Activated naive CD4-positive, alpha-beta T cell treated with anti-CD3 and anti-CD28 coated beads, Interleukin-2, amount 10 ng/mL, durations not matched to agents 7 days and 5 days (primary cell): ENCODE results near the gene SLC13A2.
"Not testable (repeated sequence)": the region's sequence is repeated elsewhere in the genome, so short reads cannot be mapped to it uniquely, and the experiment has no call there.

ENCODE experiments used
- CTCF ChIA-PET: fragments of 350-600 bp; sonication (Branson Sonifier 250); formaldehyde crosslinking; loops from one replicate; lab custom pipeline; 2021; ENCODE audit warnings: antibody characterized with exemption; lab: Charles Lee
- DNase-seq: peaks from one replicate; pipeline ENCODE4 v3.0.0-alpha.2; 2020
- H3K27ac Mint-ChIP-seq: one replicate; pipeline ENCODE4 v1.8.0; 2021; ENCODE audit warnings: mild to moderate bottlenecking, moderate library complexity, mixed read lengths
- H3K27me3 Mint-ChIP-seq: one replicate; pipeline ENCODE4 v1.8.0; 2021; ENCODE audit warnings: mild to moderate bottlenecking, mixed read lengths
- H3K36me3 Mint-ChIP-seq: one replicate; pipeline ENCODE4 v1.8.0; 2021; ENCODE audit warnings: mixed read lengths
- H3K4me1 Mint-ChIP-seq: one replicate; pipeline ENCODE4 v1.8.0; 2021; ENCODE audit warnings: mixed read lengths
- H3K4me3 Mint-ChIP-seq: one replicate; pipeline ENCODE4 v1.8.0; 2021; ENCODE audit warnings: mild to moderate bottlenecking, moderate library complexity, mixed read lengths
- H3K9me3 Mint-ChIP-seq: one replicate; pipeline ENCODE4 v1.8.0; 2021; ENCODE audit warnings: mixed read lengths

The SLC13A2 gene

GRCh38 chr17:28466521-28467048, 6.9 kb upstream of the SLC13A2 start:
- H3K9me3 Mint-ChIP-seq = no peaks in the 10 kb centered on the region
- peaks cover 23% of the 10 kb centered on the region for H3K4me1 Mint-ChIP-seq
- no peaks in the 10 kb centered on the region for H3K36me3 Mint-ChIP-seq
- H3K27me3 Mint-ChIP-seq = peaks cover 15% of the 10 kb centered on the region
- H3K4me3 Mint-ChIP-seq = no peak overlapping the region
- CTCF ChIA-PET = no interaction called here
- no peak overlapping the region for H3K27ac Mint-ChIP-seq
- no peak for DNase-seq

- Mint-ChIP-seq H3K27ac (no peak overlapping the region), H3K27me3 (peaks cover 15% of the 10 kb centered on the region), H3K9me3 (no peaks in the 10 kb centered on the region), H3K4me1 (peaks cover 23% of the 10 kb centered on the region), H3K36me3 (no peaks in the 10 kb centered on the region), H3K4me3 (no peak overlapping the region)
- no peak for DNase-seq
- CTCF ChIA-PET = no interaction called here
Observed at GRCh38 chr17:28467456-28468025, 5.9 kb upstream of the SLC13A2 start.

GRCh38 chr17:28468033-28468735, 5.3 kb upstream of the SLC13A2 start:
- H3K27ac Mint-ChIP-seq, DNase-seq, H3K9me3 Mint-ChIP-seq, CTCF ChIA-PET, H3K4me3 Mint-ChIP-seq, H3K36me3 Mint-ChIP-seq: not testable (repeated sequence)
- Mint-ChIP-seq H3K27me3 (peaks cover 15% of the 10 kb centered on the region), H3K4me1 (peaks cover 23% of the 10 kb centered on the region)

GRCh38 chr17:28468781-28469180, 4.7 kb upstream of the SLC13A2 start:
- peaks cover 15% of the 10 kb centered on the region for H3K27me3 Mint-ChIP-seq
- peaks cover 23% of the 10 kb centered on the region for H3K4me1 Mint-ChIP-seq
- no peaks in the 10 kb centered on the region for H3K36me3 Mint-ChIP-seq
- H3K9me3 Mint-ChIP-seq = no peaks in the 10 kb centered on the region
- H3K27ac Mint-ChIP-seq = no peak overlapping the region
- no peak overlapping the region for H3K4me3 Mint-ChIP-seq
- DNase-seq = no peak
- CTCF ChIA-PET = no interaction called here

- Mint-ChIP-seq H3K27ac (no peak overlapping the region), H3K4me1 (peaks cover 26% of the 10 kb centered on the region), H3K9me3 (no peaks in the 10 kb centered on the region), H3K27me3 (peaks cover 15% of the 10 kb centered on the region), H3K36me3 (no peaks in the 10 kb centered on the region), H3K4me3 (no peak overlapping the region)
- no peak for DNase-seq
- CTCF ChIA-PET = no interaction called here
Observed at GRCh38 chr17:28469376-28469775, 4.1 kb upstream of the SLC13A2 start.

- peaks cover 14% of the 10 kb centered on the region for H3K27me3 Mint-ChIP-seq
- H3K4me3 Mint-ChIP-seq = no peak overlapping the region
- H3K27ac Mint-ChIP-seq = no peak overlapping the region
- H3K4me1 Mint-ChIP-seq = peaks cover 29% of the 10 kb centered on the region
- no peak for DNase-seq
- no peaks in the 10 kb centered on the region for H3K36me3 Mint-ChIP-seq
- CTCF ChIA-PET = no interaction called here
- H3K9me3 Mint-ChIP-seq = no peaks in the 10 kb centered on the region
Observed at GRCh38 chr17:28470266-28470913, 3.1 kb upstream of the SLC13A2 start.

- CTCF ChIA-PET = no interaction called here
- no peak for DNase-seq
- H3K36me3 Mint-ChIP-seq = no peaks in the 10 kb centered on the region
- no peak overlapping the region for H3K27ac Mint-ChIP-seq
- H3K27me3 Mint-ChIP-seq = peaks cover 8% of the 10 kb centered on the region
- H3K4me3 Mint-ChIP-seq = no peak overlapping the region
- H3K9me3 Mint-ChIP-seq = no peaks in the 10 kb centered on the region
- peaks cover 34% of the 10 kb centered on the region for H3K4me1 Mint-ChIP-seq
Observed at GRCh38 chr17:28470914-28471366, 2.5 kb upstream of the SLC13A2 start.

GRCh38 chr17:28471531-28472342, 1.7 kb upstream of the SLC13A2 start:
- no peak for DNase-seq
- CTCF ChIA-PET = no interaction called here
- peaks cover under 1% of the 10 kb centered on the region for H3K27me3 Mint-ChIP-seq
- H3K9me3 Mint-ChIP-seq = no peaks in the 10 kb centered on the region
- H3K36me3 Mint-ChIP-seq = no peaks in the 10 kb centered on the region
- H3K4me1 Mint-ChIP-seq = peaks cover 41% of the 10 kb centered on the region
- no peak overlapping the region for H3K27ac Mint-ChIP-seq
- H3K4me3 Mint-ChIP-seq = no peak overlapping the region

- H3K9me3 Mint-ChIP-seq = no peaks in the 10 kb centered on the region
- CTCF ChIA-PET = interaction anchor here (0.9 kb wide), 1 partner anchor 13 kb away, joined by 3 read pairs; no protein-coding TSS in a partner anchor
- H3K4me3 Mint-ChIP-seq = no peak overlapping the region
- H3K4me1 Mint-ChIP-seq = peaks cover 32% of the 10 kb centered on the region
- H3K27me3 Mint-ChIP-seq = no peaks in the 10 kb centered on the region
- H3K36me3 Mint-ChIP-seq = no peaks in the 10 kb centered on the region
- DNase-seq = no peak
- H3K27ac Mint-ChIP-seq = no peak overlapping the region
Observed at GRCh38 chr17:28472871-28473497, 460 bp upstream of the SLC13A2 start.

- CTCF ChIA-PET = no interaction called here
- no peak for DNase-seq
- Mint-ChIP-seq H3K27ac (no peak overlapping the region), H3K4me1 (peaks cover 23% of the 10 kb centered on the region), H3K36me3 (no peaks in the 10 kb centered on the region), H3K9me3 (no peaks in the 10 kb centered on the region), H3K27me3 (no peaks in the 10 kb centered on the region), H3K4me3 (no peak overlapping the region)
Observed at GRCh38 chr17:28474111-28474531, 677 bp downstream of the SLC13A2 start.

- no peaks in the 10 kb centered on the region for H3K27me3 Mint-ChIP-seq
- H3K36me3 Mint-ChIP-seq = no peaks in the 10 kb centered on the region
- peak overlapping the region; percentile 24 for H3K27ac Mint-ChIP-seq
- H3K4me3 Mint-ChIP-seq = no peak overlapping the region
- CTCF ChIA-PET = no interaction called here
- peaks cover 17% of the 10 kb centered on the region for H3K4me1 Mint-ChIP-seq
- no peak for DNase-seq
- H3K9me3 Mint-ChIP-seq = no peaks in the 10 kb centered on the region
Observed at GRCh38 chr17:28475151-28475900, 1.9 kb downstream of the SLC13A2 start.

GRCh38 chr17:28476076-28476865, 2.8 kb downstream of the SLC13A2 start:
- DNase-seq = no peak
- no peaks in the 10 kb centered on the region for H3K27me3 Mint-ChIP-seq
- H3K27ac Mint-ChIP-seq = no peak overlapping the region
- CTCF ChIA-PET = no interaction called here
- no peaks in the 10 kb centered on the region for H3K36me3 Mint-ChIP-seq
- no peak overlapping the region for H3K4me3 Mint-ChIP-seq
- H3K4me1 Mint-ChIP-seq = peaks cover 17% of the 10 kb centered on the region
- H3K9me3 Mint-ChIP-seq = no peaks in the 10 kb centered on the region
